GM12874 (cell line): ENCODE data around the gene GHR.

Source experiments
- TF ChIP-seq, protein P1 (sequence below): IDR thresholded peaks from 2 replicates; pipeline ENCODE4 v1.5.1; 2011; ENCODE audit warnings: low read depth, mild to moderate bottlenecking, control low read depth, low read length, moderate library complexity; ENCODE audit not compliant: insufficient read depth

GHR gene

DNA sequence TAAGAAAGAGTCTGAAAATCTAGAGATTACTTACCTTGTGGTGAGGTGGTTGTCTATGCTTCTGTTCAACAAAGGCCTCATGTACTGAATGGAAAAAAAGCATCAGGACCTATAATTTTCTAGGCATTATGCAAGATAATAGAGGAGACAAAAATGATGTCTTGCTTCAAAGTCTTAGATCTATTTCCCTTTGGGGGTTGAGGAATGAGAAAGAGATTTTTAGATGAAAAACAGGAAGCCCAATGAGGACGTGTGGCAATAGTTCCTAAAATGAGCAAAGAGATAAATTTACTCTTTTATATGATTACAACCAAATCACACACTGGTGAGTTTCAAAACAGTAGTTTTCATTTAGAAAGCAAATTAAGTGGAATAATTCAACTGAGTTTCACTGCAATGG lies 99.5 kb downstream of the GHR start:
- TF ChIP-seq, protein P1, sequence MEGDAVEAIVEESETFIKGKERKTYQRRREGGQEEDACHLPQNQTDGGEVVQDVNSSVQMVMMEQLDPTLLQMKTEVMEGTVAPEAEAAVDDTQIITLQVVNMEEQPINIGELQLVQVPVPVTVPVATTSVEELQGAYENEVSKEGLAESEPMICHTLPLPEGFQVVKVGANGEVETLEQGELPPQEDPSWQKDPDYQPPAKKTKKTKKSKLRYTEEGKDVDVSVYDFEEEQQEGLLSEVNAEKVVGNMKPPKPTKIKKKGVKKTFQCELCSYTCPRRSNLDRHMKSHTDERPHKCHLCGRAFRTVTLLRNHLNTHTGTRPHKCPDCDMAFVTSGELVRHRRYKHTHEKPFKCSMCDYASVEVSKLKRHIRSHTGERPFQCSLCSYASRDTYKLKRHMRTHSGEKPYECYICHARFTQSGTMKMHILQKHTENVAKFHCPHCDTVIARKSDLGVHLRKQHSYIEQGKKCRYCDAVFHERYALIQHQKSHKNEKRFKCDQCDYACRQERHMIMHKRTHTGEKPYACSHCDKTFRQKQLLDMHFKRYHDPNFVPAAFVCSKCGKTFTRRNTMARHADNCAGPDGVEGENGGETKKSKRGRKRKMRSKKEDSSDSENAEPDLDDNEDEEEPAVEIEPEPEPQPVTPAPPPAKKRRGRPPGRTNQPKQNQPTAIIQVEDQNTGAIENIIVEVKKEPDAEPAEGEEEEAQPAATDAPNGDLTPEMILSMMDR, result no peak

DNA sequence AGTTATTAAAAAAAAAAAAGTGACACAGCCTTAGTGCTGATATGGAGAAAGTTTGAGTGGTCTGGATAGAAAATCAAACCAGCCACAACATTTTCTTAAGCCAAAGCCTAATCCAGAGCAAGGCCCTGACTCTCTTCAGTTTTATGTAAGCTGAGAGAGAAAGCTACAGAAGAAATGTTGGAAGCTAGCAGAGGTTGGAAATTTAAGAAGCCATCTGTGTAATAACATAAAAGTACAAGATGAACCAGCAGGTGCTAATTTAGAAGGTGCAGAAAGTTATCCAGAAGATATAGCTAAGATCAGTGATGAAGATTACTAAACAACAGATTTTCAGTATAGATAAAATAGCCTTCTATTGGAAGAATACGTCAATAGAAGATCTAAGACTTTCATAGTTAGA lies 102.9 kb downstream of the GHR start:
- TF ChIP-seq, protein P1, result no peak

DNA sequence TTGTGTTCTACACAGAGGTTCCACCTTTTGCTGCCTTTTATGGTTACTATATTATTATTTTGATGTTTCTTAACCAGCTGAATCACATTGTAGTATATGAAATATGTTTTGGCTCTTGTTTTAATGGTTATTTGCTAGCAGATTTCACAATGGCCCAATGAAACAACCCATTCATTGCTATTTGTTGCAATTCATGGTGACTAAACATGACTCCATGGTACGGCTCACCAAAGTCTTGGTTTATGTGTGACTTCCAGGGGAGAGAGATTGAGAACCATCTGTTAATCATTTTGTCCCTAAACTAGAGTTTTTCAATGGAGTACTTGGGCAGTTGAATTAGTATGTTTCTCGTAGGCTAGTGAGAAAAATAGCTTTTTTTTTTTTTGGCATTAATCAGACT lies 108.4 kb downstream of the GHR start:
- TF ChIP-seq, protein P1, result no peak

DNA sequence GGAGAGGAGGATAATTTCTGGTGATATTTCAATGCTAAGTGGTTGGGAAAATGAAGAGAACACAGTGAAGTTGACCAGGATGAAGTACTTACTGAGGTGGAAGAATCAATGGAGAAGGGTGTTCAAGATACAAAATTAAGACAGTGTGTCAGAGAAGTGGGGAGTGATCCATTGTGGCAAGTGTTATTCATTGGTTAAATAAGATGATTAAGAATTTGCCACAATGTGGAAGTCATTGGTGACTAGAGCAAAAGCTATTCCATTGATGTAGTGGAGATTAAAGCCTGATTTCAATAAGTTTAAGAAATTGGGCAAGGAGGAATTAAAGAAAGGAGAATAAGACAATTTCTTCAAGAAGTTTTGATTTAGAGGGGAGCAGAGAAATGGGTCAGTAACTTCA lies 118.9 kb downstream of the GHR start:
- TF ChIP-seq, protein P1, result no peak

DNA sequence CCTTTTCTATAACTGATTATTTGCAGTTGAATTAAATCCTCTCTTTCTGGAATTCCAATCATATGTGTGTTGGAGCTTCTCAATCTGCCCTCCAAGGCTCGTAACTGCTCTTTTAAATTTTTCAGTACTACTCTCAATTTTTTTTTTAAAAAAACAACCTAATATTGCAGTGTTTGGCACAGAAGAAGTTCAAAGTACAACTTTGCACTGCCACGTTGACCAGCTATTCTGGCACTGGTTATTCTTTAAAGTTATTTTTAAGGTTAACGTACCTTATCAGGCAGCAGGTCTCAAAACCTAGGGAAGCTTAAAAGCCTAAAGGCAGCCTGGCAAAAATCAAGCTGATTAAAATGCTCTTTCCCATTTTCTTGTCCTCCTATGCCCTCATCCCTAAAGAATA lies 120.5 kb downstream of the GHR start:
- TF ChIP-seq, protein P1, result no peak

DNA sequence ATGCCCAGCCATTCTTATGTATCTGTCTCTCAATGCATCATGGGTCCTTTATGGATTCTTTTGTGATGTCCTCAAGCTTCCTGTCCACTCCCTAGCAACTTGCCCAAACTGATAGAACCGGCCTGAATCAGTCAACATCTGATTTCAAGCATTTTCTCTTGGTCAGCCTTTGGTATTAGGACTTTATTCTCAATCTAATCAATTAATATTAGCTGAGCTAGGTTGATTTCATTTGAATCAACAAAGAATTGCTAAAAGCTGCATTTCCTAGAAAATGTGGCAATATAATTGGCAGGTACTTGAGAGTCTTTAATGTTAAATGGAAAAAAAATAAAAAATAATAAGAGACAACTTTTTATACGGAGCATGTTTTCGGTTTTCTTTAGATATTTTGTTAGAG lies 121.8 kb downstream of the GHR start:
- TF ChIP-seq, protein P1, result no peak

DNA sequence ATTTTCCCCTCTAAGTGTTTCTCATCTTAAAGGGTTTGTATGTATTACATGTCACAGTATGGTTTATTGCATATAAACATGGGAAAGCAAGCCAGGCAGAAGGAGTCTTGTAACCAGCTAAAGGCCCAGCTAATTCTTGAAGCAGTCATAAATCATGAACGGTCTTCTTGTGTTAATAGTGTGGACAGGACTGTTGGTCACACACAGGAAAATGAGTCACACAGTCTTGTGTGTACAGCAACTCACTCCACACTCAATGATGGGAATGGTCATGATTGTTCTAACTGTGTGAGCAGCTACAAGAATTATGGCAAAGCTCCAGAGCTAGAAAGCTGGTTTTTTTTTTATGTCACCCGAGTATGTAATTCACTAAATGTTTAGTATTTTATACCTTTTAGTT lies 123.9 kb downstream of the GHR start:
- TF ChIP-seq, protein P1, result no peak

DNA sequence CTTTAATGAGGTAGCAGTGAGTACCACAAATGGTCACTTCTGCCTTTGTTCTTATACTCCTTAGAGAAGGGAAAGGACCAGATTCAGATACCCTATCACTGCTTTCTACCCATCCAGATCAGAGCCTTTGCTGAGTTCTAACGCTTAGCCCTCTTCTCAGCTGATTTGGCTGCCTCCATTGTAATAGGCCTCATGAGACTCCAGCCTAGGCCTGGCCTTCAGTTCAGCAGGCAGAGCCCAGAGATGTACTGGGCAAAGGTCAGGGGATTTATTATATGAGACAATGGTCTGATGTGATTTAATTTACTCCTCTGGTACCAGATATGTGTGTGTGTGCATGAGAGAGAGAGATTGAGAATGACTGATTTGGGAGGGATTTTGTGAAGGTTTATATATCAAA lies 124.7 kb downstream of the GHR start:
- TF ChIP-seq, protein P1, result no peak
